Caki2 (cell line): ENCODE data around the gene PTPN1. TPM values are rescaled to one million over a fixed set of nuclear protein-coding genes. Genes with fewer than 3 reads are reported as not detected.
"Not testable (repeated sequence)": the region's sequence is repeated elsewhere in the genome, so short reads cannot be mapped to it uniquely, and the experiment has no call there.

Experiments
- DNase-seq: peaks from one replicate; pipeline ENCODE4 v3.0.0-alpha.2; 2015; ENCODE audit warnings: low read depth
- in situ Hi-C: cut with HindIII; loops from 2 replicates; pipeline ENCODE4 v1.10.0; 2016; ENCODE audit warnings: low sequenced_read_pairs, low pct_unique_long_range_greater_than_20kb, mixed read lengths
- total RNA-seq: library from RNA; depleted of rRNA; stranded (reverse); fragments of >200 nt; shearing (Covaris generic); gene quantifications from 2 replicates; pipeline ENCODE4 v1.2.3, GENCODE V29; 2014; ENCODE audit warnings: low replicate concordance

Gene PTPN1
- total RNA-seq, 1 experiment from 2014 or later, result 28.2 TPM

GRCh38 chr20:50607850-50608749 is 97.9 kb downstream of the PTPN1 start:
- DNase-seq, result no peak
- in situ Hi-C loops, result no loop called here

GRCh38 chr20:50608750-50609104 is 98.5 kb downstream of the PTPN1 start:
- no peak for DNase-seq

GRCh38 chr20:50609438-50609989 is 99.3 kb downstream of the PTPN1 start:
- in situ Hi-C loops, result no loop called here
- DNase-seq, result no peak

More at GRCh38 chr20:50608750-50609104, 98.5 kb downstream of the PTPN1 start:
- in situ Hi-C loops, result no loop called here

GRCh38 chr20:50610212-50610718 is 100.1 kb downstream of the PTPN1 start:
- in situ Hi-C loops, result no loop called here

GRCh38 chr20:50611128-50611810 is 101.1 kb downstream of the PTPN1 start:
- in situ Hi-C loops, result no loop called here

More at GRCh38 chr20:50610212-50610718, 100.1 kb downstream of the PTPN1 start:
- DNase-seq, result no peak

GRCh38 chr20:50613438-50614169 is 103.4 kb downstream of the PTPN1 start:
- no peak for DNase-seq
- in situ Hi-C loops, result no loop called here

More at GRCh38 chr20:50611128-50611810, 101.1 kb downstream of the PTPN1 start:
- DNase-seq, result no peak

GRCh38 chr20:50615407-50615806 is 105.2 kb downstream of the PTPN1 start:
- in situ Hi-C loops, result no loop called here
- DNase-seq, result no peak

GRCh38 chr20:50617022-50617421 is 106.8 kb downstream of the PTPN1 start:
- no peak for DNase-seq
- in situ Hi-C loops, result no loop called here

GRCh38 chr20:50618537-50618936 is 108.4 kb downstream of the PTPN1 start:
- in situ Hi-C loops, result no loop called here

GRCh38 chr20:50620459-50620858 is 110.3 kb downstream of the PTPN1 start:
- in situ Hi-C loops, result loop anchor here (10.0 kb wide), 1 partner anchor 114 kb away; the partner anchor contains the start of gene PARD6B
- DNase-seq, result not testable (repeated sequence)

More at GRCh38 chr20:50618537-50618936, 108.4 kb downstream of the PTPN1 start:
- DNase-seq, result no peak

GRCh38 chr20:50621068-50621665 is 111.0 kb downstream of the PTPN1 start:
- in situ Hi-C loops, result loop anchor here (10.0 kb wide), 1 partner anchor 114 kb away; the partner anchor contains the start of gene PARD6B
- DNase-seq, result no peak

- in situ Hi-C loops, result loop anchor here (10.0 kb wide), 1 partner anchor 110 kb away; the partner anchor contains the start of gene PARD6B
- DNase-seq, result no peak
These were observed 114.3 kb downstream of the PTPN1 start for GRCh38 chr20:50624351-50625016.

GRCh38 chr20:50625986-50626677 is 115.9 kb downstream of the PTPN1 start:
- in situ Hi-C loops, result loop anchor here (10.0 kb wide), 1 partner anchor 109 kb away; the partner anchor contains the start of gene PARD6B
- DNase-seq, result no peak

GRCh38 chr20:50627747-50628146 is 117.6 kb downstream of the PTPN1 start:
- in situ Hi-C loops, result loop anchor here (10.0 kb wide), 1 partner anchor 107 kb away; the partner anchor contains the start of gene PARD6B
- no peak for DNase-seq

GRCh38 chr20:50628332-50628731 is 118.1 kb downstream of the PTPN1 start:
- in situ Hi-C loops, result loop anchor here (10.0 kb wide), 1 partner anchor 106 kb away; the partner anchor contains the start of gene PARD6B
- DNase-seq, result no peak
